Neural cell (in vitro differentiated cells): Measurements from ENCODE around the gene YTHDC2. TPM values are rescaled to one million over a fixed set of nuclear protein-coding genes. Genes with fewer than 3 reads are reported as not detected.

Experiments used
- H2AFZ ChIP-seq: fragments of 200-600, 300-800 bp; sonication (generic), shearing (Covaris generic); 2 replicates; pipeline ENCODE4 v1.6.0; 2014; ENCODE audit warnings: low read depth, mild to moderate bottlenecking, antibody characterized with exemption, low read length, moderate library complexity
- H3F3A ChIP-seq: fragments of 200-600 bp; shearing (Covaris generic); 2 replicates; pipeline ENCODE4 v1.6.1; 2016; ENCODE audit warnings: mild to moderate bottlenecking, moderate library complexity, mixed read lengths, antibody characterized with exemption, low read length; ENCODE audit not compliant: insufficient read depth, poor library complexity, severe bottlenecking
- H3K27ac ChIP-seq: fragments of 200-600, 300-800 bp; sonication (generic), shearing (Covaris generic); 2 replicates; pipeline ENCODE4 v1.5.1; 2014; ENCODE audit warnings: mild to moderate bottlenecking, low read length, moderate library complexity
- H3K27me3 ChIP-seq: fragments of 300-800, 200-600 bp; sonication (generic), shearing (Covaris generic); 2 replicates; pipeline ENCODE4 v1.6.0; 2014; ENCODE audit warnings: mild to moderate bottlenecking, low read depth, low read length, moderate library complexity; ENCODE audit not compliant: insufficient read depth
- H3K36me3 ChIP-seq: fragments of 300-800, 200-600 bp; sonication (generic), shearing (Covaris generic); 2 replicates; pipeline ENCODE4 v1.5.1; 2014; ENCODE audit warnings: mild to moderate bottlenecking, antibody characterized with exemption, low read length, moderate library complexity; ENCODE audit not compliant: insufficient read depth
- H3K4me2 ChIP-seq: fragments of 300-800, 200-600 bp; sonication (generic), shearing (Covaris generic); 2 replicates; pipeline ENCODE4 v1.6.0; 2014; ENCODE audit warnings: mild to moderate bottlenecking, low read length
- H3K4me3 ChIP-seq: fragments of 300-800, 200-600 bp; sonication (generic), shearing (Covaris generic); 2 replicates; pipeline ENCODE4 v1.5.1; 2014; ENCODE audit warnings: mild to moderate bottlenecking, low read length, moderate library complexity
- H3K79me2 ChIP-seq: fragments of 200-600 bp; shearing (Covaris generic); replicated peaks from 2 replicates; pipeline ENCODE4 v1.6.0; 2014; ENCODE audit warnings: mild to moderate bottlenecking, low read length, moderate library complexity; ENCODE audit not compliant: insufficient read depth
- H3K9ac ChIP-seq: fragments of 300-800, 200-600 bp; sonication (generic), shearing (Covaris generic); 2 replicates; pipeline ENCODE4 v1.6.1; 2016; ENCODE audit warnings: mild to moderate bottlenecking, low read length, mixed read lengths
- H3K9me2 ChIP-seq: fragments of 200-600 bp; shearing (Covaris generic); 2 replicates; pipeline ENCODE4 v1.6.1; 2016; ENCODE audit warnings: mild to moderate bottlenecking, low read length, mixed read lengths; ENCODE audit not compliant: insufficient read depth
- H3K9me3 ChIP-seq: fragments of 200-600, 300-800 bp; sonication (generic), shearing (Covaris generic); 2 replicates; pipeline ENCODE4 v1.6.1; 2016; ENCODE audit warnings: mild to moderate bottlenecking, mixed run types, low read length, moderate library complexity, mixed read lengths
- H4K20me1 ChIP-seq: fragments of 200-600 bp; shearing (Covaris generic); 2 replicates; pipeline ENCODE4 v1.6.1; 2016; ENCODE audit warnings: mild to moderate bottlenecking, mixed run types; ENCODE audit not compliant: insufficient read depth
- CTCF ChIP-seq: fragments of 450-650 bp; IDR thresholded peaks from 2 replicates; pipeline ENCODE4 v1.5.1; 2014; ENCODE audit warnings: antibody characterized with exemption, mild to moderate bottlenecking, moderate library complexity; ENCODE audit not compliant: poor library complexity, severe bottlenecking
- EP300 ChIP-seq: fragments of 450-650 bp; conservative IDR thresholded peaks from 2 replicates; pipeline ENCODE4 v1.6.1; 2014; ENCODE audit warnings: antibody characterized with exemption, mild to moderate bottlenecking, moderate library complexity; ENCODE audit not compliant: poor library complexity, severe bottlenecking
- EZH2 ChIP-seq: fragments of 200-600, 300-800 bp; shearing (Covaris generic), sonication (generic); IDR thresholded peaks from 2 replicates; pipeline ENCODE4 v1.6.1; 2014; ENCODE audit warnings: antibody characterized with exemption, low read length, borderline replicate concordance, mild to moderate bottlenecking; ENCODE audit not compliant: insufficient read depth, poor library complexity, severe bottlenecking
- MXI1 ChIP-seq: fragments of 450-650 bp; conservative IDR thresholded peaks from 2 replicates; pipeline ENCODE4 v1.6.1; 2014; ENCODE audit warnings: antibody characterized with exemption, mild to moderate bottlenecking; ENCODE audit not compliant: poor library complexity, severe bottlenecking
- POLR2AphosphoS5 ChIP-seq: IDR thresholded peaks from 2 replicates; pipeline ENCODE4 v1.6.1; 2012
- RAD21 ChIP-seq: fragments of 450-650 bp; conservative IDR thresholded peaks from 2 replicates; pipeline ENCODE4 v1.6.1; 2014; ENCODE audit warnings: antibody characterized with exemption, mild to moderate bottlenecking, moderate library complexity
- SMC3 ChIP-seq: fragments of 450-650 bp; conservative IDR thresholded peaks from 2 replicates; pipeline ENCODE4 v1.6.1; 2014; ENCODE audit warnings: antibody characterized with exemption, mild to moderate bottlenecking, moderate library complexity; ENCODE audit not compliant: poor library complexity
- TAF1 ChIP-seq: IDR thresholded peaks from 2 replicates; pipeline ENCODE4 v1.6.1; 2012; ENCODE audit warnings: low read depth
- polyA plus RNA-seq: library from polyadenylated mRNA; depleted of rRNA; stranded (reverse); fragments of >200 nt; gene quantifications from 2 replicates; pipeline ENCODE4 v1.2.3, GENCODE V29; 2014
- TF ChIP-seq, protein P1 (sequence below): IDR thresholded peaks from 2 replicates; pipeline ENCODE4 v1.6.1; 2012; ENCODE audit warnings: borderline replicate concordance

The YTHDC2 gene
- polyA plus RNA-seq, 1 donor from 2014 or later, result 43.7 TPM

GRCh38 chr5:113520899-113521298 is 7.4 kb downstream of the YTHDC2 start:
- no peaks in the 10 kb centered on the region for H3K9me3 ChIP-seq
- H3K27ac ChIP-seq, result no peak overlapping the region
- peaks cover 50% of the 10 kb centered on the region for H3K79me2 ChIP-seq
- no peak overlapping the region for H2AFZ ChIP-seq
- H4K20me1 ChIP-seq, result no peaks in the 10 kb centered on the region
- no peak for TF ChIP-seq SMC3
- no peaks in the 10 kb centered on the region for H3F3A ChIP-seq
- no peak overlapping the region for H3K4me2 ChIP-seq
- no peaks in the 10 kb centered on the region for H3K27me3 ChIP-seq
- H3K9me2 ChIP-seq, result no peaks in the 10 kb centered on the region
- H3K9ac ChIP-seq, result no peak overlapping the region
- H3K36me3 ChIP-seq, result peaks cover 5% of the 10 kb centered on the region
- no peak overlapping the region for H3K4me3 ChIP-seq

- Histone ChIP-seq H3K9ac (no peak overlapping the region), H3K4me2 (no peak overlapping the region), H3K27ac (no peak overlapping the region), H2AFZ (no peak overlapping the region), H3K36me3 (no peaks in the 10 kb centered on the region), H3K27me3 (no peaks in the 10 kb centered on the region), H3F3A (no peaks in the 10 kb centered on the region), H3K79me2 (peaks cover 35% of the 10 kb centered on the region), H3K9me2 (no peaks in the 10 kb centered on the region), H3K9me3 (no peaks in the 10 kb centered on the region), H3K4me3 (no peak overlapping the region), H4K20me1 (no peaks in the 10 kb centered on the region)
- no peak for TF ChIP-seq CTCF
- TF ChIP-seq SMC3, result no peak
- TF ChIP-seq RAD21, result no peak
- no peak for TF ChIP-seq TAF1
- TF ChIP-seq MXI1, result no peak
- TF ChIP-seq POLR2AphosphoS5, result no peak
- no peak for TF ChIP-seq EZH2
- TF ChIP-seq, protein P1, sequence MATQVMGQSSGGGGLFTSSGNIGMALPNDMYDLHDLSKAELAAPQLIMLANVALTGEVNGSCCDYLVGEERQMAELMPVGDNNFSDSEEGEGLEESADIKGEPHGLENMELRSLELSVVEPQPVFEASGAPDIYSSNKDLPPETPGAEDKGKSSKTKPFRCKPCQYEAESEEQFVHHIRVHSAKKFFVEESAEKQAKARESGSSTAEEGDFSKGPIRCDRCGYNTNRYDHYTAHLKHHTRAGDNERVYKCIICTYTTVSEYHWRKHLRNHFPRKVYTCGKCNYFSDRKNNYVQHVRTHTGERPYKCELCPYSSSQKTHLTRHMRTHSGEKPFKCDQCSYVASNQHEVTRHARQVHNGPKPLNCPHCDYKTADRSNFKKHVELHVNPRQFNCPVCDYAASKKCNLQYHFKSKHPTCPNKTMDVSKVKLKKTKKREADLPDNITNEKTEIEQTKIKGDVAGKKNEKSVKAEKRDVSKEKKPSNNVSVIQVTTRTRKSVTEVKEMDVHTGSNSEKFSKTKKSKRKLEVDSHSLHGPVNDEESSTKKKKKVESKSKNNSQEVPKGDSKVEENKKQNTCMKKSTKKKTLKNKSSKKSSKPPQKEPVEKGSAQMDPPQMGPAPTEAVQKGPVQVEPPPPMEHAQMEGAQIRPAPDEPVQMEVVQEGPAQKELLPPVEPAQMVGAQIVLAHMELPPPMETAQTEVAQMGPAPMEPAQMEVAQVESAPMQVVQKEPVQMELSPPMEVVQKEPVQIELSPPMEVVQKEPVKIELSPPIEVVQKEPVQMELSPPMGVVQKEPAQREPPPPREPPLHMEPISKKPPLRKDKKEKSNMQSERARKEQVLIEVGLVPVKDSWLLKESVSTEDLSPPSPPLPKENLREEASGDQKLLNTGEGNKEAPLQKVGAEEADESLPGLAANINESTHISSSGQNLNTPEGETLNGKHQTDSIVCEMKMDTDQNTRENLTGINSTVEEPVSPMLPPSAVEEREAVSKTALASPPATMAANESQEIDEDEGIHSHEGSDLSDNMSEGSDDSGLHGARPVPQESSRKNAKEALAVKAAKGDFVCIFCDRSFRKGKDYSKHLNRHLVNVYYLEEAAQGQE, result no peak
- TF ChIP-seq EP300, result no peak
Observed at GRCh38 chr5:113523168-113523567, 9.7 kb downstream of the YTHDC2 start.

GRCh38 chr5:113524927-113525326 is 11.4 kb downstream of the YTHDC2 start:
- H2AFZ ChIP-seq, result no peak overlapping the region
- H3K9ac ChIP-seq, result no peak overlapping the region
- H3K79me2 ChIP-seq, result peaks cover 28% of the 10 kb centered on the region
- no peaks in the 10 kb centered on the region for H4K20me1 ChIP-seq
- no peaks in the 10 kb centered on the region for H3K9me2 ChIP-seq
- no peak for TF ChIP-seq CTCF
- TF ChIP-seq TAF1, result no peak
- no peak for TF ChIP-seq SMC3
- TF ChIP-seq POLR2AphosphoS5, result no peak
- no peak for TF ChIP-seq EZH2
- TF ChIP-seq, protein P1, result no peak
- no peak for TF ChIP-seq RAD21
- TF ChIP-seq EP300, result no peak
- no peak for TF ChIP-seq MXI1
- H3K36me3 ChIP-seq, result no peaks in the 10 kb centered on the region
- H3F3A ChIP-seq, result no peaks in the 10 kb centered on the region
- H3K4me3 ChIP-seq, result no peak overlapping the region
- no peaks in the 10 kb centered on the region for H3K27me3 ChIP-seq
- H3K9me3 ChIP-seq, result no peaks in the 10 kb centered on the region
- no peak overlapping the region for H3K27ac ChIP-seq
- no peak overlapping the region for H3K4me2 ChIP-seq
